Stimulated activated CD4-positive, alpha-beta T cell treated with anti-CD3 and anti-CD28 coated beads, Interleukin-4, amount 100 ng/mL, for 4 hours (primary cell): Measurements from ENCODE around the gene EMC9.

Source experiments
- DNase-seq, 2 experiments: peaks; one replicate each; pipeline ENCODE4 v3.0.0-alpha.2; 2020

Gene EMC9, protein sequence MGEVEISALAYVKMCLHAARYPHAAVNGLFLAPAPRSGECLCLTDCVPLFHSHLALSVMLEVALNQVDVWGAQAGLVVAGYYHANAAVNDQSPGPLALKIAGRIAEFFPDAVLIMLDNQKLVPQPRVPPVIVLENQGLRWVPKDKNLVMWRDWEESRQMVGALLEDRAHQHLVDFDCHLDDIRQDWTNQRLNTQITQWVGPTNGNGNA

DNA sequence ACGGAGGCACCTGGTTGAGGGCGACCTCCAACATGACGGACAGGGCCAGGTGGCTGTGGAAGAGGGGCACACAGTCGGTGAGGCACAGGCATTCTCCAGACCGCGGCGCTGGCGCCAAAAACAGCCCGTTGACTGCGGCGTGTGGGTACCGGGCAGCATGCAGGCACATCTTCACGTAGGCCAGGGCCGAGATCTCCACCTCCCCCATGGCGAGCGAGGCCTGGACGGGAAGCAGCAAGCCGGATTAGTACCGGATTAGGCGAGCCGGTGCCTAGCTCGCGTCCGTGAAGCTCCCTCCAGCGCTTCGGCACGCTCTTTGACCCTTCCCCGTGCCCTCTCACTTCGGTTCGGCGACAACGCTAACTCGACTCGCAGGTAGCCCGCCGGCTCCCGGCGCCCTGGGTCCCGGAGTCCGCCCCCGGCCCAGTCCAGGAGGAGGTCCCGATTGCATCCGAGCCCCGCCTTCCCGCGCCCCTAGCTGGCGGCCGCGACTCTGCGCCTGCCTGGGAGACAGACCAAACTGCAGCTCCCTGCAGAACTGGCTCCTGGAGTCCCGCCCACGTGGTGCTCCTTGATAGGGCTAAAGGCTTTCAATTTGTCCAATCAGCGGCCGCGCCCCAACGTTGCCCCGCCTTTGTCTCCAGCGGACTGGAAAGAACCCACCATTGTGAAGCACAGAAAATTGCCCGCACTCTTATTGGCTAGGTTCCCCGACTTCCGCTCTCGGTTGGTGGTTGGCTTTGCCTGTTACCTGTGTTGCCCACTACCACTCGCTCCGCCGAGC is at the start of gene EMC9:
TSS of gene EMC9 (minus strand) at position 495 of the 784 bp plus-strand sequence. CDS start at position 208, 287 bp downstream.
- peak; percentile 99 for DNase-seq

DNA sequence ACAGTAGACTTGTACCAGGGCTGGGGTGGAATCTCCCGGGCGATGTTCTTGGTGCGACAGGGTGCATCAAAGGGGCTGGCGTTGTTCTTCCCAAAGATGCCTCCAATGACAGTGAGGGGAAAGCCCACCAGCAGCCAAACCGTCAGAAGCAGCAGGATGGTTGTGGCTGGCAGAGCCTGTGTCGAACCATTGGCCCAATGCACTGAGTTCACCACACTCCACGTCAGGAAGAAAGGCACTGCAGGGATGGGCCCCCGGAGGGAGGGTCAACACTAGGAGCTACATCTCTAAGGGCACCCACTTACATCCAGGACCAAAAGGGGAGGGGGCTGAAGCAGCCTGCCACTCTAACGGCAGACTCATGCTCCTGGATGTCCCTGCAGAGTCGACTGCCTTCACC is 49.0 kb upstream of the EMC9 start:
- no peak for DNase-seq

DNA sequence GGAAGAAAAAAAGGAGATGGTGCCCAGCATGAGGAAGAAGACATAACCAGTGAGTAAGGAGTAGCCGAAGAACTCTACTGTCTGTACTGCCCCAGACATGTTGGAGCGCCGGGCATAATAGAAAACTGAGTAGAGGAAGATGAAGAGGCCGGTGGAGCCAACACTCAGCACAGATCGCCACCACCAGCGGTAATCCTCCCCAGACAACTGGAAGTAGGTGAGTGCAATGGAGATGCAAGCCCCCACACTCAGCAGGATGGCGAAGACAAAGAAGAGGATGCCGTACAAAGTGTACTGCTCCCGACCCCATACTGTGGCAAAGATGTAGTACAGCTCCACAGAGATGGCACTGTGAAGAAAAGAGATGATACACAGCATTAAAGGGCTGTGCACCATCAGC is 48.1 kb upstream of the EMC9 start:
- DNase-seq = no peak

DNA sequence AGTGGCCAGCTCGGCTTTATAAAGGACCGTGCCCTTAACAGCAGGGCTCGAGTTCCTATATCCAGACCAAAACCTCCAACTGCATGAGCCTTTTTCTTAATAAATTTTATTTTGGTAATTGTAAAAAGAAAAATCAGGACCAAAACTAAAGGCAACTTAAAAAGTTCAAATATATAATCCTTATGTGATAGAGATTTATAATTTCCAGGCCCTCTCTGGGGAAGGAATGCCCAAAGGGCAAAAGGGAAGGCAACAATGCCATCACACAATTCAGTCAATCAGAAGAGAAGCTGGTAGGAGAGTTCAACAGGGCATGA is 47.6 kb upstream of the EMC9 start:
- no peak for DNase-seq

DNA sequence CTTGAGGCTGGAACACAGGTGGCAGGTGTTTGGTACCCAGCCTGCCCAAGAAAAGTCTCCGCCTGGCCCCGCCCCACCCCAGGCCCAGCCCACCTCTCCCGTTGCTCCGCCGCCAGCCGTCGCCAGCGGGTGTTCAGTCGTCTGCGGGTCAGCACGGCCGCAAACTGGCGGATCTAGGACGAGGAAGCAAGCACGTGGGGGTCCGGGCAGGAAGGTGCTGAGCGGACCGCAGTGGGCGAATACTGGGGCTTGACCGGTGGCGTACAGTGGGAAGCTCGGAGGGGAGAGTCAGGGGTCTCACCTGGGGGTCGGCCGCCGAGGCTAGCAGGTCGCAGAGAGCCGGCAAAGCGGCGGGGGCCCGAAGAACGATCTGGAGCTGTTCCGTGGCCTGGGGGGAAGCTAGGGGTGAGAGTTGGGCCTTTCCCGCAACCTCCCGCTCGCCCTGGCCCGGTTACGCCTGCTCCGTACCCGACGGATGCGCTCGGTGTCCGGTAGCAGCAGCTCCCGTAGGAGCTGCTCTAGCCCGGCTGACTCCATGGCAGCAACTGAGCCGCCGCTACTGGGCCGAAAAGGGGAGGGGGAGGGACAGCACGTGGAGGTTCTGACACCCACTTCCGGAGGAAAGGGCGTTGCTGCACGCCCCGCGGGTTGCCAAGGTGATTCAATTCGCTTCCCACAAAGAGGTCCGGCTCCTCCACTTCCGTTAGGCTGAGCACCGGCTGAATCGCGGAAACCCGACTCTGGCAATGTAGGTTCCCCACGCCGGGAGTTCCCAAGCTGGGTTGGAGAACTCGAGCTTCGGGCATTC is 47.1 kb upstream of the EMC9 start, which contains the start of gene IPO4:
TSS of gene IPO4 (minus strand) at position 566 of the 808 bp plus-strand sequence. CDS start at position 537, 29 bp downstream.
- DNase-seq = peak; percentile 90 to 96

DNA sequence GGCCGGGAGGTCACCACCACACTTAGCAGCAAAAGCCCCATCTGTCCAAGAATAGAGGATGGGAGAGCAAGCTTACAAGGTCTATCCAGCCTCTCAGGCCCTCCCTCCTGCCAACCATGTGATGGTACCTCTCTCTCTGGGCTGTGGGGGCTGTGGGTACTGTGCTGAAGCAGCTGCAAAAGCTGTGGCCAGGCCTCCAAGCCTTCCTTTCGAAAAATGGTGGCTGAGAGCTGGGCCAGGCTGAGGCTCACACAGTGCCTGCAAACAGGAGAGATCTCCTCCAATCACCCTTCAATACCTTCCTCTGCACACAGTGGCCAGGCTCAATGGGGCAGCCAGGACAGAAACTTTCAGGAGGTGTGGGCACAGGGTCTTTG is 46.1 kb upstream of the EMC9 start:
- no peak for DNase-seq

DNA sequence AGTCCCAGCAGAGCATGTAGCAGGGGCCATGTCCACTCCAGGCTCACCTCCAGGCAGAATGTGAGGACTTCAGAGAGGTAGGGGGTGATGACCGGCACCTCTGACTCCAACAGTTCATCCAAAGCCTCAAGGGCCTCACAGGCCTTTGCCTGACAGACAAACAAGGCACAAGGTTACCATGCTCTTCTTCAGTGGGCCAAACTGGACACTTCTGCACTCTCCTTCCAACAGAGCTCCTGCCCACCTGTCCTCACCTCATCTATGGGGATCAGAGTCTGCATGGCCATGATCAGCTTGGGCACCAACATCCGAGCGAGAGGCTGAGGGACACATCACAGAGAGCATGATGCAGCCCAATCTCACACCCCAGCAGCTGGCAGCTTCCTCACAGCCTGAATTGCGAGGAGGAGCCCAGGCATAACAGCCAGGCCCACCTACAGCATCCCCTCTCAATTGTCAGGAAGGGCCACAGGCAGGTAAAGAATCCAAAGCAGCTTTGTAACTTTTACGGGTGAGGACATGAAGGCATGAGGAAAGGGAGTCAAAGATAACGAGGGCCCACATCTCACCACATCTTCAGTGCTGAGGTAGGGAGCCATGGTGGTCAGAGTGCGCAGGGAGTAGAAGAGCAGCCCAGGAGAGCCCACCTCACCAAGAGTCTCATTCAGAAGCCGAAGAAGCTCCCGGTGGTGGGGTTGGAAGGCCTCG is 45.6 kb upstream of the EMC9 start:
- no peak for DNase-seq

DNA sequence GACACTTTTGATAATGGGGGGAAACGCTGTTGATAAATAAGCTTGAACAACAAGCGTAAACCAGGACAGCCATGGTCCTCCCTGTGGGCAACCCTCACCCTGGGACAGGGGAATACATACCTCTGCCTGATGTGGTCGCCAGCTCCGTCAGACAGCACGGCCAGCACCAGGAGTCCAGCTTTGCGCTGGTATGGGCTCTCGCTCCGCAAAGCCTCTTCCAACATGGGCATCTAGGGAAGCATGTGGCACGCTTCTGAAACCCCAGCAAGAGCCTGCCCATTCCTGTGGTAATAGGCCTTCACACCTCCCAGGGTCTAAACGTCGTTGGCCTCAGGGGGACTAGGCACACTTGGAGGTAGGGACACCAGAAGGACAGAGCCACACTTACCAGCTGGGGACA is 44.4 kb upstream of the EMC9 start:
- DNase-seq = no peak

DNA sequence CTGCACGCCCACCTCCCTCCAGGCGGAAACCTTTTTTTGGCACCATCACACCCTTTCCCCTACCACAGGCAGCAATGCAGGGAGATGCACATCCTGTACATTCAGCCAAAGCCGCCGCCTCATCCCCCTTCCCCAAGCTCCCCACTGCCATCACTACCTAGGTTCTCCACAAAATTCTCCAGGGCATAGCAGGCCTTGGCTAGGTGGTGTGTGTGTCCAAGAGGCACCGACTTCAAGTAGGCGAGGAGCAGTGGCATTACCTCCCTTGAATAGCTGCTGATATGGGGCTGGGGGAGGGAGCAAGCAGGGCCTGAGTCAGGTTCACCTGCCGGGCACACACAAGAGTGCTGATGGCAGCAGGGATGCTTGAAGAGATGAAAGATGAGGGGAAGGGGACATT is 43.6 kb upstream of the EMC9 start:
- DNase-seq = no peak

DNA sequence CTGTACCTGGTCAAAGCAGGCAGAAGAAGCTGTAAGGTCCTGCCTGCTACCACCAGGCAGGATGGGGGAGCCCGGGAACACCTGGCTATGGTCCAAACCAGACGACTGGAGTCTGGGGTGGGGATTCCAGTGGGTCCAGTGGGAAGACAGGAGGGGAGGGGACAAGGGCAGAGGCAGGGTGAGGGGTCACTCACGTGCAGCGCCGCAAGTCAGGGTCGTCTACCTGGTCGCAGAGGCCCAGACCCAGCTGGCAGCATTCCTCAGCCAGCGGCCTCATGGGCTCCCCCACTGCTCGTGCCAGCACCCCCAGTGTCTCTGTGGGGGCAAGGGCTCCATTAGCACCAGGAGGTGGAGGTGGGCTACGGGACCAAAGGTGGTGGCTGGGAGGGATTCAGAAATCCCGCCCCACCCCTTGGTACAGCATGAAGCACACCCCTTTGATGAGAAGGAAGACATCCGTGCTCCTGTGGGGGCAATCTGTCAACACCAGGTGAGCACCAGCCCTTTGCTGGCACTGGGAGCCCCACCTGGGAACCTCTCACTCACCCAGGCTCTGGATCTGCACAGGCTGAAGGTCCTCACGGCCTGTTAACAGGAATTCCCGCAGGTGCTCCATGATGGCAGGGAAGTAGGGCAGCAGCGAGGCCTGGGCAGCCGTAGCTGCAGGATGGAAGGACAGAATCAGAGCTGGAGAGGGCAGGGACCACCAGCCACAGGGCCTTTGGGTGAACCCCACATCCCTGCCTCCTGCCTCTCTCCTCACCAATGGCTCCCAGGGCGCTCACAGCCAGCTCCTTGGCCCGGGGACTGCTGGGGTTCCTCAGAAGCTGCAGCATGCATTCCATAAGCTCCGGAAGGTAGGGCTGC is 42.9 kb upstream of the EMC9 start:
- DNase-seq = no peak

DNA sequence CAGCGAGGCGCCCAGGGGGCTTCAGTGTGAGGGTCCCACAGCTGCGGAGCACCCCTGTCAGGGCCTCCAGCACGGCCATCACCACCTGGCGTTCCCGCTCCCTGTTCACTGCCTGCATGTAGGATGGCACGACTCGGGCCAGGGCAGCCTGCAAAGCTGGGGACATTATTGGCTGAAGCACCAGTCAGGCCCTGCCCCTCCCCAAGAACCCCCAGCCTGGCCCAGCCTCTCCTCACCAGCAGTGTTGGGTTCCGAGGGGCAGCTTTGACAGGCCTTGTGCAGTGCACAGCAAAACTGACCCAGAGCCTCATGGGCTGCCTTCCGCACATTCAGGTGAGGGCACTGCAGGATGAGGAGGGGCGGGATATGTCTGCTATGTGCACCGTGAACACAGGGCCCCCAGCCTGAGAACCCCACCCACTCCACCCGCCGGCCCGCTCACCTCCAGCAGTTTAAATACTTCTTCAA is 41.7 kb upstream of the EMC9 start:
- no peak for DNase-seq

DNA sequence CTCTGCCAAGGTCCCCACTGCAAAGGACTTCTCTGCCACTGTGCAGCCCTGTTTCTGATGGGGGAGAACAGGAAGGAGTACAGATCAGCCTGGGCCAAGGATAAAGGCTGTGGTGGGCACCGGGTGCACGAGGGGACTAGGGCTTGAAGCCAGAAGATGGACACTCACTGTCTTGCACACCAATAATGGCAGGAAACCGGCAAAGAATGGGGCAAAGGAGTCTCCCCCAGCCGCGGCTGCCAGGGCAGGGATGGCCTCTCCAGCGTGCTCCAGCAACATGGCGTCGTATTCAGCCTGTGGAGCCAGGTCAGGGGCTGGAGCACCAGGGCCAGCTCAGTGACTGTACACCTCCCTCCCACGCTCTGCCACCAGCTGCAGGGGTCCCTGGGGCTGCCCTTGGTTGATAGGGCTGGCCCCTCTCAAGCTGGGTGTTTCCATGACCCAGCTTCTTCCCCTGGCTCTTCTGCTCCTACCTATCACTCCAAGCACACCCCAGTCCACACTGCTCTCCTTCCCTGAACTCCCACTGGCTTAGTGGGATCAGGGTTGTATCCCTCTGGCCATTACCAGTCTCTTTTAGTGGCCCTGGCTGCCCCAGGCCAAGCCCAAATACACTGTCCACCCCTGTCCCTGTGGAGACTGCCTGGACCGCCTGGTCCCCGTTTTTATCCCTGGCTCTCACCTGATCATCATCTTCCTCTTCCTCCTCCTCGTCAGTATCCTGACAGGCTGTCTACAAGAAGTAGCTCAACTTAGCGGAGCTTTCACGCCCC is 40.9 kb upstream of the EMC9 start:
- no peak for DNase-seq

DNA sequence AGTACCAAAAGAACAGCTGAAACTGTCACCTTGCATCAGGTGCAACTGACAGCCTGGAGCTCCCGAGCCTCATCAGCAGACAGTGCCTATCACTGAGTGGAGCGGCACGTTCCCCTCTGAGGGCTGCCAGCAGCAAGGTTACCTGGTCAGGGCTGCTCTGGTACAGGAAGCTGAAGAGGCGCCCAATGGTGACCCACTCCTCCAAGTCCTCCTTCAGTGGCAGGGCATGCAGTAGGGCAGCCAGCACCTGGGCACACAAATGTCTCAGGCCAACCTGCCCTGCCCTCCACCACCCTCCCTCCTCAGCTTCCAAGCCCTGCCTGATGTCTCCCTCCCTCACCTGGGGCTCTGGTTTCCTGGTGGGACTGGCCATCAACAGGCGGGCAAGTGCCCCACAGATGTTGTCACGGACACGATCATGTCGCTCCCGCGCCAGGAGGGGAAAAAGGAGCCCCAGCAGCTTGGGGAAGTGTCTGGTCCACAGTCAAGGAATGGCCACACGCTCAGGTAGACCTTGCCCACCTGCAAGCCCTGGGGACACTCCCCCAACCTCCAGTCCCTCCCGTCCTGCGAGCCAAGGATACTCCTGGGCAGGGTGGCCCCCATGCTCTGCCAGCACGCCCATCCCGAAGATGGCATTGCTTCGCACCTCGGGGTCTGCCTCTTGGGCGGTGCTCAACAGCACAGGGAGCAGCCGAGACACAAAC is 40.1 kb upstream of the EMC9 start:
- DNase-seq = no peak

DNA sequence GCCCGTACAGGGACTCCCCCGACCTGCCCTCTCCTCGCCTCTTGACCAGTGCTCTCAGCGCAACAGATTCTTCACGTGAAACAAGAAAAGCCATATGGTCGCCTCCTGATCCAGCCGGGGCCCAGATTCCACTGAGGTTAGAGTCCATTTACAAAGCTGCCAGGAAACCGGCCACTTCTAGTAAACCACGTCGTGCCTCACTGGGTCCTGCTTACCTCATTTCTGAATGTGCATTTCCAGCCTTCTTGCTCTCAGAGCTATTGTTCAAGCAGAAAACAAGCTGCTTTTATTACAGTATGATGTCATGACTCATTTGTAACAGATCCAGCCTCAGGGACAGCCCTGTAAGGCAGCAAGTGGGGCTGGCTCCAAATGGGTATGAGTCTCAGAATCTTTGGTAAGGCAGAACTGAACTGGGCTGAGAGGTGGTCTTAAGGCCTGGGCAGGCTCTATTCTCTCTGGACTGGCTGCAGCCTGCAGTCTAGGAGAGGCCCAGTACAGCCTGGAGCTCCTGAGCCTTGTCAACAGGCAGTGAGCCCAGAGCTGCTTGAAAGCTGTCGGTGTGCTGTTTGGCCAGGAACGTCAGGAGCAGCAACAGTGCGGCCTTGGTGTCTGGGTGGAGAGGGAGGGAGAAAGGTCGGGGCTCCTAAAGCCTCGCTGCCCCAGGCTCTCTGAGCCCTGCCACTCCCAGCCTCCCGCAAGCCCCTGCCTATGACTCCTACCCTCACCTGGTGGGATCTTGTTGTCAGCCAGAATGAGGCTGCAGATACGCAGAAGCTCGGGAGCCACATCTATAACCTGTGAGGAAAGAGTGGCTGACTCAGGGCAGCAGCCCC is 38.8 kb upstream of the EMC9 start:
- DNase-seq = no peak

DNA sequence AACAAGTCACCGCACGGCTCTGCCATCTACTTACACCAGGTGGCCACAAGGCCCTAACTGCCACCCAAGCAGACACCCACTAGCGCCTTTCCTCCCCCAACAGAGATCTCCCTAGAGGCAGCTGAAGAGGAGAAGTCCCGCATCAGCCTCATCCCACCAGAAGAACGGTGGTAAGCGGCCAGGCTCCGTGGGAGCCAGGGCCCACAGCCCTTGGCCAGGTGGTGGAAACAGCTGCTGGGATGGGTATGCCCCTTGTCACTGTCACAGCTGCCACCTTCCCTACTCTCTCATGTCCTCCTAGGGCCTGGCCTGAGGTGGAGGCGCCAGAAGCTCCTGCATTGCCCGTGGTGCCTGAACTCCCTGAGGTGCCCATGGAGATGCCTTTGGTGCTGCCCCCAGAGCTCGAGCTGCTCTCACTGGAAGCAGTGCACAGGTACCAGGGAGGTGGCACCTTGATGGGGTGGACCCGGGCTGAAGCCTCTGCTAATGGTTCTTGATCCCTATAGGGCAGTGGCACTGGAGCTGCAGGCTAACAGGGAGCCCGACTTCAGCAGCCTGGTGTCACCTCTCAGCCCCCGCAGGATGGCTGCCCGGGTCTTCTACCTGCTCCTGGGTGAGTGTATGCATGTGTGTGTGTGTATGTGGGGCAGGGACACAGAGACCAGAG is 38.0 kb upstream of the EMC9 start:
- no peak for DNase-seq

DNA sequence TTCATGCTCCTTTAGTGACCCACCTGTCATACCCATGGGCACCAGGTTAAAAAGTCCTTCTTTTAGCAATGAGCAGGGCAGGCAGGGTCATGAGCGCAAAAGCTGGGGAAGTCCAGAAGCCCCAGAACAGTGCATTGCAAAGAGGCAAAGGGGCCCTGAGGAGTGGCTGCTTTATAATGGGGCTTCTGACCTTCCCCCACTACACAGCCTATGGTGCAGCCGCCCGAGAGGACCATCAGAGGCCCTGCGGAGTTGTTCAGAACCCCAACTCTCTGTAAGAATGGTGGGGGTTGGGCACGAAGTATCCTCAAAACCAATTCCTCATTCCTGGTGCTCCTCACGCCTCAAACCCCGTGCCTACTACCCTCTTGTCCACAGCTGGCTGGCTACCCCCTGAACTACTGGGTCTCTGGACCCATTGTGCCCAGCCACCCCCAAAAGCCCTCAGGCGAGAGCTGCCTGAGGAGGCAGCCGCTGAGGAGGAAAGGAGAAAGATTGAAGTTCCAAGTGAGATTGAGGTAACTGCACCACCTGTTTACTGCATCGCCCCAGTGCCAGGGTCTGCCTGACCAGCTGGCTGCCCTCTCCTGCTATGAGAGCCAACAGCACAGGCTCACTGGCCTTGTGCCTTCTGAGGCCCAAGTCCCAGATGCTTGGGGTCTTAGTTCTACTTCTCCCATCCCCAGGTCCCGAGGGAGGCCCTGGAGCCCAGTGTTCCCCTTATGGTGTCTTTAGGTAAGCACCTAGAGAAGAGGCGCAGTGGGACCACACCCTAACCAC is 37.2 kb upstream of the EMC9 start:
- DNase-seq = no peak

DNA sequence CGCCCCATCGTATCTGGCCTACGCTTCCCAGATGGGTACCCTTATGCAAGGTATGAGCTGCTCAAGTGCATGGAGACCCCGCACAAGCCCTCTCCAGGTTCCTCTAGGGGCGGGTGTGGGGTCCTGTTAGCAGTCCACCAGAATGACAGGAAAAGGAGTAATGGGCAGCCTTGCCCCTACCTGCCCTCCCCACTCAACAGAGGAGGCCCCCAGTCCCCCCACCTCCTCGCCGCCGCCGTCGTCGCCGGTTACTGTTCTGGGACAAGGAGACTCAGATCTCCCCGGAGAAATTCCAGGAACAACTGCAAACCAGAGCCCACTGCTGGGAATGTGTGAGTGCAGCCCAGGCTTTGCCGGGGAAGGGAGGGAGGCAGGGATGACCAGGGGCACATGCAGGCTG is 36.5 kb upstream of the EMC9 start:
- no peak for DNase-seq
